GM06990 (cell line): ENCODE results near the gene NR4A1.

Experiments
- DNase-seq: peaks from one replicate; pipeline ENCODE4 v3.0.0-alpha.2; 2011; ENCODE audit not compliant: insufficient read length; ENCODE audit errors: extremely low read depth
- H3K27me3 ChIP-seq: replicated peaks from 2 replicates; pipeline ENCODE4 v1.6.0; 2011; ENCODE audit warnings: low read length; ENCODE audit not compliant: control insufficient read depth, insufficient read depth
- H3K36me3 ChIP-seq: 2 replicates; pipeline ENCODE4 v1.5.1; 2011; ENCODE audit warnings: low read length; ENCODE audit not compliant: control insufficient read depth, insufficient read depth
- H3K4me3 ChIP-seq: replicated peaks from 2 replicates; pipeline ENCODE4 v1.5.1; 2011; ENCODE audit warnings: low read depth, mild to moderate bottlenecking, control low read depth, low read length
- CTCF ChIP-seq: IDR thresholded peaks from 2 replicates; pipeline ENCODE4 v1.5.1; 2011; ENCODE audit warnings: low read length, control low read depth, mild to moderate bottlenecking, inconsistent platforms; ENCODE audit not compliant: insufficient read depth, poor library complexity, severe bottlenecking

The NR4A1 gene

GRCh38 chr12:52005903-52006703 lies 45.1 kb upstream of the NR4A1 start:
- DNase-seq = peak; percentile 59
- no peaks in the 10 kb centered on the region for H3K36me3 ChIP-seq
- peaks cover 8% of the 10 kb centered on the region for H3K27me3 ChIP-seq
- no peak overlapping the region for H3K4me3 ChIP-seq
- no peak for TF ChIP-seq CTCF

- no peak for TF ChIP-seq CTCF
- Histone ChIP-seq H3K4me3 (peak within 1 kb of the TSS; percentile 30), H3K36me3 (no peaks in the 10 kb centered on the region), H3K27me3 (peaks cover 8% of the 10 kb centered on the region)
- no peak for DNase-seq
Observed at GRCh38 chr12:52006726-52007157, 44.5 kb upstream of the NR4A1 start, which contains the start of gene TAMALIN. TSS of gene TAMALIN (plus strand) at chr12:52006946. CDS start at chr12:52007020, 74 bp downstream.

GRCh38 chr12:52007158-52007921 lies 43.9 kb upstream of the NR4A1 start:
- H3K4me3 ChIP-seq = peak overlapping the region; percentile 30
- peaks cover 8% of the 10 kb centered on the region for H3K27me3 ChIP-seq
- no peak for DNase-seq
- no peaks in the 10 kb centered on the region for H3K36me3 ChIP-seq
- TF ChIP-seq CTCF = no peak

- Histone ChIP-seq H3K36me3 (no peaks in the 10 kb centered on the region), H3K27me3 (peaks cover 8% of the 10 kb centered on the region), H3K4me3 (no peak overlapping the region)
- DNase-seq = no peak
- no peak for TF ChIP-seq CTCF
Observed at GRCh38 chr12:52007982-52008510, 43.2 kb upstream of the NR4A1 start.

- no peak for TF ChIP-seq CTCF
- Histone ChIP-seq H3K36me3 (no peaks in the 10 kb centered on the region), H3K27me3 (peaks cover 8% of the 10 kb centered on the region), H3K4me3 (no peak overlapping the region)
- no peak for DNase-seq
Observed at GRCh38 chr12:52009081-52009751, 42.0 kb upstream of the NR4A1 start.
